ENCODE results near the gene PAQR5. TPM values are rescaled to one million over a fixed set of nuclear protein-coding genes. Genes with fewer than 3 reads are reported as not detected.
"Not testable (repeated sequence)": the region's sequence is repeated elsewhere in the genome, so short reads cannot be mapped to it uniquely, and the experiment has no call there.

PAQR5 gene
- total RNA-seq, 1 donor from 2014 or later, result 7.2 TPM

- DNase-seq, result no peak
These were observed 17.6 kb downstream of the PAQR5 start for GRCh38 chr15:69316291-69316690.

DNA sequence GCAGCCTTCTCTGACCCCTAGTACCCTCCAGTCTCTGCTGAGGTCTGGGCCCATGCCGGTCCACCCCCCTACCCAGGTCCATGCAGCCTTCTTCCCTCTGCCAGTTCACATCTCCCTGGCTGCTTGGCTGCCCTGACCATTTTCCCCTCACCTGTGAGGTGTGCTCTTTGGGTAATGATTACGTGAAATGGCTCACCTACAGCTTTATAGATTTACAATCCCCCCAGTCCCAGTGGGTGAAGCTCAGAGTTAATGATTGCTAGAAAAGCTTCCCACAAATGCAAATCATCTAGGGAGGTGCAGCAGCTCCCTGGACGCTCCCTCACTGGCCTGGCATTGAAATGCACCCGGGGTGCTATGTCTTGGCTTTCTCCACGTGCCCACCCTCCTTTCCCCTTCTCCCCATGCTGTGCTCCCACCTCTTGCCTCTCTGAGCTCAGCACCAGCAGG lies 18.7 kb downstream of the PAQR5 start:
- DNase-seq, result no peak

DNA sequence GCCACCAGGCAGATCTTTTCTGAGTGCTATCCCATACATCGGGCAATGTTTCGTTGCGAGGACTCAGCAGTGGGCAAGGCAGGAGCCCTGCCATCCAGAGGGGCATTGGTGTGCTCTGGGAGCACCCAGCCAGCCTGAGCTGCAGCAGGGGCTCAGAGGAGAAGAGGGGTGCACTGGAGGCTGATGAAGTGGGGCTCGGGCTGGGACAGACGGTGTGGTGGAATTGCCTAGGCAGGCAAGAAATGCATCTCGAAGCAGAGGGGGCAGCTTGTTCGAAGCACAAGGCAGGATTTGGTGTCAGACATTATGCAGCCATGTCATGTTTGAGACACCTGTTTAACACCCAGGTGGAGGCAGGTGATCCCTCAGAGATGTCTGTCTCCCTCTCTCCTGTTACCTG lies 19.3 kb downstream of the PAQR5 start:
- DNase-seq, result no peak

DNA sequence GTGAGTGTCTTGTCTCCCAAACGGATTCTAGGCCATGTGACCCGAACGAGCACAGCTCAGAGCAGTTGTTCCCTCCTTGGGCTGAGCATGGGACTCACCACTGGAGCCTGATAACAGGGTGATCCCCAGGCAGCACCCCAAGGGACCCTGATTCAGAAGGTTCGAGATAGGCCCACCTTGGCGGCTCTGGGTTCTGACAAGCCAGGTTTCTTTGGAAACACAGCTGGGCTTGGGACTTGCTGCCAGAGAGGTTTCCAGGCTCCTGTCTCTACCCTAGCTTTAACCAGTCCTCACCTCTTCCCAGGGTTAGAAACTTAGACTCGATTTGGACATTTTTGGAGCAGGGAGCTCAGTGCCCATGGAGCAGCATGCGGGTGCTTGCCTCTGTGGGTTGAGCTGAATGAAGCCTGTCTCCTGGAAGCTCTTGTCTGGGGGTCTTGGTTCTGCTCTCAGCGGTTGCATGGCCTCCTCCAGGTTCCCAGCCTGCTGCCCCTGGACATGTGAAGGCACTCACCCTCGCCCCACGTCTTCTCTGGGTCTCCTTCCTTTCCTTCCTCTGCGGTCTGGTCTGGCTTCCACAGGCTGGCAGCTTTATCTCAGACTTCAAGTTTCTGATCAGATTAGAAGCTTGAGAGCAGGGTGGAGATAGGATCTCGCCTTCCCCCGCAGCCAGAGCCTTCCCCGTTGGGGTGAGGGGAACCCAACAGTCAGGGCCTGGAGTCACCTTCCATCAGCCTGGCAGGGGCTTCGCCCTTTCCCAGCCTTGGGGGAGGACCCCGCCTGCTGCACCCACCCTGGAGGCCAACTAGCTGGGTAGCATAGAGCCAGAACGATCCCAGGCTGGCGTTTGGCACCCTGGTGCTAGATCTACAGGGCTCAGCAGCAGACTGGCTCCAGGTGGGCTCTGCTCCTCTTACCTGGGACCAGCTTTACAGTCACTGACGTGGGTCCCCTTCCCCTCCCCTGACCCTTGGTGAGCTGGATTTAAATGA lies 21.0 kb downstream of the PAQR5 start:
- DNase-seq, result no peak

GRCh38 chr15:69320977-69321554 lies 22.4 kb downstream of the PAQR5 start:
- no peak for DNase-seq

DNA sequence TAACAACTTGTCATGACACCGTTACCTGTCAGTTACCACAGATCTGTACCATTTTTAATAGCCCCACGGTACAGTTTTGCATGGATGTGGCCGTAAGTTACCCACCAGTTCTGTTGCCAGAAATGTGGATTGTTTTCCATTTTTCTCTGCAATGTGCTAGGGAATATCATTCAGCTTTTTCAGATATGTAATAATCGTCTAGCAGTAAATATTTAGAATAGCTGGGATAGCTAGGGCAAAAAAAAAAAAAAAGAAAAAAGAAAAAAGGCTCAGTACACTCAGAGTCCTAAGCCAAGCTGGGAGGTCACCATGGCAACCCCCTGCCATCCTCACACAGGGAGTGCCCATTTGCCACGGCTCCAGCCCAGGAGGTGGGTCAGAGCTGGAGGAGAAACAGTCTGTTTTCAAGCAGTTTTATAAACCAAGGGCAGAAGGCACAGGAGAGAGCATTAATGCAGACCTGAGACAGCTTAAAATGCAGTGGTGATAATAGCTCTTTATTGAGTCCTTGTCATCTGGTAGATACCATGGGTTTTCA lies 25.2 kb downstream of the PAQR5 start:
- DNase-seq, result no peak

DNA sequence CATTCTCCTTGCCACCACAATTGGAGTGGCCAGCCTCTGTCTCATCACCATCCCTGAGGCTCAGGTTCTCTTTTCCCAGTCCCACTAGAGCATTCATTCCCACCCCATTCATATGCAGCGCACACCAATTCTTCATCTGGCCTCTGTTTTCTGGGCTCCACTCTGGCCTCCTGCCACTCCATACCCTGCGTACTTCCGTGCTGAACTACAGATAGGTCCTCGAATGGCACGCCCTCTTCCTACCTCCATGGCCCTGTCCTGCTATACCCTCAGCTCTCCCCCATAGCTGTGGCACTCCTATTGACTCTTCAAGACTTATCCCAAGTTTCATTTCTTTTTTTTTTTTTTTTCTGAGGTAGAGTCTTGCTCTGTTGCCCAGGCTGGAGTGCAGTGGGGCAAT lies 25.9 kb downstream of the PAQR5 start:
- no peak for DNase-seq

DNA sequence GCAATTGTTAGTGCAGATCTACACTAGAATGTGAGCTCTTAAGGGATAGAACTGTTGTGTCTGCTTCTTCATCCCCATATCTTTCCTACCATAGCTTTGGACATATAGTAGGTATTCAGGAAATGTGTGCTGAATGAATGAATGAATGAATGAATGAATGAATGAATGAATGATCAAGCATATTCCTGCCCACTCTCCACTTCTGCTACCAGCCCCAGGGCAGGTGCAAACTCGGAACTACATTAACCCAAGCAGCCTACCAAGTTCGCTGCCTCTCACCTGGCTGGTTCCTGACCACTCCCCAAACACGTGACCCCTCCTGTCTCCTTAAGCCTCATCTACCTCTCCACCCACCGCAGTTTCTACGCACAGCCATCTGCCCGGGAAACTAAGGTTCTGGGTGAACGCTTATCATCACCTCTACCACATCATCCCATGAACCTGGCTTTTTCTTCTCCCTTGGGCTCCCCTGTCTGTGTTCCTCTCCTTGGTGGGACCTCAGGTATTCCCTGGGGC lies 26.8 kb downstream of the PAQR5 start:
- no peak for DNase-seq

DNA sequence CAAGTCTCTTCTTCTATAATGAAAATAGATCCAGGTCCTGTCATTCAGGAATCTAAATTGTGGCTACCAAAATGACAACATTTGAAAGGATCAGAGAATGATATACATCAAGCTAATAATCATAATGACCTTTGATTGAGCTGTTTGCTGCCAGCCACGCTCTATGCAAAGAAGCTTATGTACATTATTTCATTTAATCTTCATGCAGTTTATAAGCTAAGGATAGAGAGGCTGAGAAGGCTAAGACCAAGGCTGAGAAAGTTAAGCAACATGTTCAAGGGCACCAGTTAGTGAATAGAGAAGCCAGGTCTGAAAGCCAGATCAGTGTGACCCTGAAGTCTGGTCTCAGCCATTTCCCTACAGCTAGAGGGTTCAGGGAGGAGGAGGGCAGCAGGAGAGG lies 29.4 kb downstream of the PAQR5 start:
- DNase-seq, result no peak

- DNase-seq, result no peak
These were observed 30.0 kb downstream of the PAQR5 start for GRCh38 chr15:69328739-69329138.

DNA sequence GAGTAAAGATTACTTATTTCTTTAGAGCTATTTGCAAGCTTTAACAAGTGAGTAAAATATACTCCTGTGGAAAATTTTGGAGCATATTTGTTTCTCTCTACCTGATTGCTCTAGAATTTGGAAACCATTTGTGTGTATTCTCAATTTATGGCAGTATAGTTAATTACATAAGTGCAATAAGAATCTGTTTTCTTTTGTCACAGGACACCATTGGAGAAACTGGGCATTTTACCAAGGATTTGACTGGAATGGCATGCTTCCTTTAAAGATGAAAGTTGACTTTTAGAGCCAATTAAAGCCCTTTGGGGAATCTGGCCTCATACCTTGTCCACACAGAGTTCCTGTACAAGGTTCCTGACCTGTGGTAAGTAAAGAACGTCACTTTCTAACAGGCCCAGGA lies 38.4 kb downstream of the PAQR5 start:
- no peak for DNase-seq

DNA sequence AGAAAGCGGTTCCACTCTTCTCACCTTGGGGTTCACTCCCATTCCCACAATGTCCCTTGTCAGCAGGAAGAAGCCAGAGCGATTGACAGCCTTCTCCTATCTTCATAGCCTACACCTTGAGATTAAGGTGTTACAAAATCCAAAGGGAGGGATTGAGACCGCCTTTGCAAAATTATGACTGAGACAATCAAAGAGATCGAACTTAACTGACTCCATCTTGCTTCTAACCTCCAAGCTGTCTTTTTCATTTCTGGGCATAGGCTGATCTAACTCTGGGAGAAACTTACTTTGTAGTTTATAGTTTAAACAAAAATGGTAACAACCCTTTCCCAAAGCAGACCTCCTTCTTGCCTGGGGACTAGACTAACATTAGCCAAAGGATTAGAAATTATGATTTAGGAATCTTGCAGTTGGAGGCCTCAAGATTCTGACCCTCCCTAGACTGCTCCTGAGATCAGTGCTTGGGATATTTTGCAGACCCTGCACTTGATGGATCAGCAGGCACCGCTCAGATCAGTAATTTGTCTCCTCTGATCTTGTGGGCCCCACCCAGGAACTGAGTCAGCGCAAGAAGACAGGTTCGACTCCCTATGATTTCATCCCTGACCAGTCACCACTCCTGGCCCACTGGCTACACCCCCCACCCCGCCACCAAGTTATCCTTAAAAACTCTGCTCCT lies 40.0 kb downstream of the PAQR5 start:
- no peak for DNase-seq

DNA sequence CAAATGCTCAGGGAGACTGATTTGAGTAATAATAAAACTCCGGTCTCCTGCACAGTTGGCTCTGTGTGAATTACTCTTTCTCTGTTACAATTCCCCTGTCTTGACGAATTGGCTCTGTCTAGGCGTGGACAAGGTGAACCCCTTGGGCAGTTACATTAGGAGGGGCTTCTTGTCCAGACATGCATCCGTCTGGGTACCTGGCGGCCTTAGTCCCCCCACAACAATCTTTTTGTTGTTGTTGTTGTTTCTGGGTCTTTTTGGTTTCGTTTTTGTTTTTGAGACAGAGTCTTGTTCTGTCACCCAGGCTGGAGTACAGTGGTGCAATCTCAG lies 40.5 kb downstream of the PAQR5 start:
- DNase-seq, result not testable (repeated sequence)

- DNase-seq, result no peak
These were observed 41.7 kb downstream of the PAQR5 start for GRCh38 chr15:69340243-69340900.

DNA sequence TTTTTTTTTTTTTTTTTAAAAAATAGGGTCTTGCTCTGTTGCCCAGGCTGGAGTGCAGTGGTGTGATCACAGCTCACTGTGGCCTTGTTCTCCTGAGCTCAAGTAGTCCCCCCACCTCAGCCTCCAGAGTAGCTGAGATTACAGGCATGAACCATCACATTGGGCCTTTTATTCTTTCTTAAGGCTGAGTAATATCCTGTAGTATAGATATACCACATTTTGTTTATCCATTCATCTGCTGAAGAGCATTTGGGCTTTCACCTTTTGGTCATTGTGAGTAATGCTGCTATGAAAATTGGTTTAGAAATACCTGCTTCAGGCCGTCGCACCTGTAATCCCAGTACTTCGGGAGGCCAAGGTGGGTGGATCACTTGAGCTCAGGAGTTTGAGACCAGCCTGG lies 42.6 kb downstream of the PAQR5 start:
- DNase-seq, result no peak

DNA sequence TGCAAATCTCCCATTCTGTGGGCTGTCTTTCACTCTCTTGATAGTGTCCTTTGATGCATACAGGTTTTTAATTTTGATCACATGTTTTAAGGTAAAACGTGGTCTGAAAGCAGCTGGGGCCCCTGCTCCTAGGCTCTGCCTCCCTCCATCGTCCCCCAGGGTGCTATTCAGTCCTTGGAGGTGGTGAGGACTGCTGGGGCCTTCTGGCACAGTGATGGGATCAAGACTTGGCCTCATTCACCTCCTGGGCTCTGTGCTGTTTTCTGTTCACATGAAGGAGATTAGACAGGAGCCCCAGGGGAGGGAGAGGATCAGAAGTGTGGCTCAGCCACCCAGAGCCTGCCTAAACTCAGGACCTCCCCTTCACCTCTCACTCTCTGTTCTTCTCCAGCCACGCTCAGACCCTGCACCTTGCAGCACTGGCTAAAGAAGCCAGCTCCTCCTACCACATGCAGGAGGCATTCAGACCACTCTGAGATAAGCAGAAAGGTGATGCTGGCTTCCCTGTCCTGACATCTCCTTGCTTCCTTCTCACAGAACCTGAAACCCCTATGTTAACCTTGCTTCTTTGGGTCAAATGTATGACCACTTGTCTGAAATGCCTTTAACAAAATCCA lies 43.9 kb downstream of the PAQR5 start:
- DNase-seq, result no peak

GRCh38 chr15:69343133-69343532 lies 44.4 kb downstream of the PAQR5 start:
- no peak for DNase-seq

- no peak for DNase-seq
These were observed 45.5 kb downstream of the PAQR5 start for GRCh38 chr15:69344238-69344637.

GRCh38 chr15:69346112-69346511 lies 47.4 kb downstream of the PAQR5 start:
- DNase-seq, result no peak

DNA sequence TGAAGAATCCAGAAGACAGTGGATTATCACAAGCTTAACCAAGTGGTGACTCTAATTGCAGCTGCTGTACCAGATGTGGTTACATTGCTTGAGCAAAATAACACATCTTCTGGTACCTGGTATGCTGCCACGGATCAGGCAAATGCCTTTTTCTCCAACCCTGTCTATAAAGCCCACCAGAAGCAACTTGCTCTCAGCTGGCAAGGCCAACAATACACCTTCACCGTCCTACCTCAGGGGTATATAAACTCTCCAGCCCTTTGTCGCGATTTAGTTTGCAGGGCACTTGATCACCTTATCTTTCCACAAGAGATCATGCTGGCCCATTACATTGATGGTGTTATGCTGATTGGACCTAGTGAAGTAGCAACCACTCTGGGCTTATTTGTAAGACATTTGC lies 52.6 kb downstream of the PAQR5 start:
- no peak for DNase-seq

DNA sequence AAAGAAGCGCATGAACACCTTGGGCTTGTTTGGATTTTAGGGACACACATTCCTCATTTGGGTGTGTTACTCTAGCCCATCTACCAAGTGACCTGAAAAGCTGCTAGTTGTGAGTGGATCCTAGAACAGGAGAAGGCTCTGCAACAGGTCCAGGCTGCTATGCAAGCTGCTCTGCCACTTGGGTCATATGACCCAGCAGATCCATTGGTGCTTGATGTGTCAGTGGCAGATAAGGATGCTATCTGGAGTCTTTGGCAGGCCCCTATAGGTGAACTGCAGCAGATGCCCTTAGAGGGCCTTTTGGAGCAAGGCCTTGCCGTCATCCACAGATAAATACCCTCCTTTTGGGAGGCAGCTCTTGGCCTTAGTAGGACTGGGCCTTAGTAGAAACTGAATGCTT lies 53.2 kb downstream of the PAQR5 start:
- no peak for DNase-seq
